H1 (cell line): ENCODE results near the gene PRSS53. TPM values are rescaled to one million over a fixed set of nuclear protein-coding genes. Genes with fewer than 3 reads are reported as not detected.

Source experiments
- CTCF ChIA-PET: fragments of 300-600 bp; sonication (Branson Sonifier 250); formaldehyde crosslinking; loops from one replicate; lab custom pipeline; 2021; ENCODE audit not compliant: partially characterized antibody; lab: Charles Lee
- POLR2A ChIA-PET: fragments of 300-600 bp; sonication (Branson Sonifier 250); formaldehyde crosslinking; loops from one replicate; lab custom pipeline; 2021; ENCODE audit warnings: inconsistent platforms; ENCODE audit not compliant: partially characterized antibody; lab: Charles Lee
- DNase-seq, 2 experiments: peaks; one replicate each; pipeline versions ENCODE4 v3.0.0 to v3.0.0-alpha.2; 2010 to 2022; ENCODE audit warnings: low spot score in 2 of 2, low read depth in 1 of 2, mixed read lengths in 1 of 2
- FAIRE-seq: peaks from 2 replicates; lab custom pipeline; 2011; peaks lifted over from hg19 to GRCh38; lab: Jason Lieb, UNC
- H2AFZ ChIP-seq: 2 replicates; pipeline ENCODE4 v1.8.1; 2012; ENCODE audit warnings: low read length, inconsistent platforms
- H2AK5ac ChIP-seq: 2 replicates; pipeline ENCODE4 v1.6.1; 2013; ENCODE audit warnings: low read depth, low read length
- H2BK120ac ChIP-seq: replicated peaks from 2 replicates; pipeline ENCODE3; 2013; ENCODE audit warnings: low read depth, low read length, inconsistent platforms
- H2BK12ac ChIP-seq: 2 replicates; pipeline ENCODE4 v1.6.1; 2013; ENCODE audit warnings: low read depth, low read length
- H2BK15ac ChIP-seq: 2 replicates; pipeline ENCODE4 v1.6.1; 2013; ENCODE audit warnings: low read length
- H2BK20ac ChIP-seq: 2 replicates; pipeline ENCODE4 v1.6.1; 2013; ENCODE audit warnings: low read length
- H2BK5ac ChIP-seq: 2 replicates; pipeline ENCODE4 v1.6.1; 2013; ENCODE audit warnings: low read depth, low read length
- H3K14ac ChIP-seq: 2 replicates; pipeline ENCODE4 v1.6.1; 2013; ENCODE audit warnings: inconsistent platforms; ENCODE audit not compliant: insufficient read length
- H3K18ac ChIP-seq: 2 replicates; pipeline ENCODE4 v1.6.1; 2013; ENCODE audit warnings: low read length; ENCODE audit errors: extremely low read depth
- H3K23ac ChIP-seq: 2 replicates; pipeline ENCODE4 v1.6.1; 2013; ENCODE audit warnings: inconsistent platforms; ENCODE audit not compliant: insufficient read length
- H3K23me2 ChIP-seq: 2 replicates; pipeline ENCODE4 v1.6.1; 2013; ENCODE audit warnings: low read depth, low read length
- H3K27ac ChIP-seq: 2 replicates; pipeline ENCODE4 v1.6.1; 2011; ENCODE audit warnings: low read depth, low read length, inconsistent platforms
- H3K27me3 ChIP-seq, 4 experiments: replicated peaks in 1 of 4; 1 replicate in 1 of 4; 2 replicates in 3 of 4; pipeline versions ENCODE4 v1.6.1 to v1.8.1; 2011 to 2013; ENCODE audit warnings: low read length in 3 of 4, mild to moderate bottlenecking in 3 of 4, inconsistent platforms in 2 of 4, mixed read lengths in 2 of 4, moderate library complexity in 1 of 4; ENCODE audit not compliant: control insufficient read depth in 3 of 4, insufficient read depth in 3 of 4; ENCODE audit errors: extremely low read depth in 1 of 4
- H3K36me3 ChIP-seq, 4 experiments: 2 replicates each; pipeline versions ENCODE4 v1.6.1 to v1.8.1; 2011 to 2013; ENCODE audit warnings: mild to moderate bottlenecking in 4 of 4, low read length in 3 of 4, moderate library complexity in 2 of 4, control low read depth in 1 of 4, inconsistent platforms in 1 of 4; ENCODE audit not compliant: insufficient read depth in 4 of 4, control insufficient read depth in 2 of 4
- H3K4ac ChIP-seq: replicated peaks from 2 replicates; pipeline ENCODE3; 2013; ENCODE audit warnings: low read length, low read depth, mixed read lengths, inconsistent platforms; ENCODE audit not compliant: insufficient read length
- H3K4me1 ChIP-seq, 4 experiments: replicated peaks in 1 of 4; 1 replicate in 1 of 4; 2 replicates in 3 of 4; pipeline versions ENCODE4 v1.6.1 to v1.8.1; 2011 to 2013; ENCODE audit warnings: low read length in 3 of 4, inconsistent platforms in 2 of 4, mixed read lengths in 1 of 4; ENCODE audit not compliant: insufficient read depth in 4 of 4, control insufficient read depth in 3 of 4
- H3K4me2 ChIP-seq, 2 experiments: 2 replicates each; pipeline versions ENCODE4 v1.6.1 to v1.8.1; 2011 to 2013; ENCODE audit warnings: low read depth in 2 of 2, low read length in 2 of 2, control low read depth in 1 of 2, inconsistent platforms in 1 of 2, mild to moderate bottlenecking in 1 of 2; ENCODE audit not compliant: insufficient read depth in 1 of 2
- H3K4me3 ChIP-seq, 4 experiments: fragments of 200-600, 300-600 bp in 1 of 4; sonication (generic), shearing (Covaris generic), sonication (Bioruptor Twin) in 1 of 4; 2 replicates each; pipeline versions ENCODE4 v1.5.1 to v1.8.1; 2011 to 2016; ENCODE audit warnings: low read length in 4 of 4, low read depth in 3 of 4, control low read depth in 2 of 4, inconsistent platforms in 2 of 4, mild to moderate bottlenecking in 2 of 4, mixed read lengths in 1 of 4, moderate library complexity in 1 of 4; ENCODE audit not compliant: insufficient read depth in 2 of 4; ENCODE audit errors: extremely low read depth in 1 of 4
- H3K56ac ChIP-seq: replicated peaks from 2 replicates; pipeline ENCODE3; 2013; ENCODE audit warnings: low read depth, mild to moderate bottlenecking, mixed read lengths, low read length, inconsistent platforms; ENCODE audit not compliant: insufficient read length
- H3K79me1 ChIP-seq: 2 replicates; pipeline ENCODE4 v1.6.1; 2013; ENCODE audit warnings: low read depth, low read length, control low read depth
- H3K79me2 ChIP-seq, 2 experiments: 2 replicates each; pipeline versions ENCODE4 v1.6.1 to v1.8.1; 2012 to 2013; ENCODE audit warnings: low read length in 2 of 2, mild to moderate bottlenecking in 2 of 2, inconsistent platforms in 1 of 2; ENCODE audit not compliant: insufficient read depth in 2 of 2, control insufficient read depth in 1 of 2
- H3K9ac ChIP-seq, 4 experiments: replicated peaks in 1 of 4; 1 replicate in 1 of 4; 2 replicates in 3 of 4; pipeline versions ENCODE4 v1.6.1 to v1.8.1; 2011 to 2013; ENCODE audit warnings: low read depth in 3 of 4, low read length in 3 of 4, control low read depth in 2 of 4, mild to moderate bottlenecking in 2 of 4, moderate library complexity in 2 of 4, inconsistent platforms in 1 of 4; ENCODE audit errors: extremely low read depth in 1 of 4
- H3K9me3 ChIP-seq, 2 experiments: 2 replicates each; pipeline versions ENCODE4 v1.6.1 to v1.8.1; 2012 to 2013; ENCODE audit warnings: mild to moderate bottlenecking in 2 of 2, moderate library complexity in 2 of 2, control low read depth in 1 of 2, inconsistent platforms in 1 of 2, low read depth in 1 of 2, low read length in 1 of 2, mixed read lengths in 1 of 2; ENCODE audit not compliant: insufficient read depth in 2 of 2
- H4K20me1 ChIP-seq, 2 experiments: replicated peaks in 1 of 2; 2 replicates each; pipeline versions ENCODE3 to v1.8.1; 2011 to 2013; ENCODE audit warnings: inconsistent platforms in 2 of 2, low read length in 2 of 2, mild to moderate bottlenecking in 1 of 2; ENCODE audit not compliant: insufficient read depth in 2 of 2, control insufficient read depth in 1 of 2
- H4K5ac ChIP-seq: 2 replicates; pipeline ENCODE4 v1.6.1; 2013; ENCODE audit warnings: low read length, low read depth, mixed read lengths, inconsistent platforms; ENCODE audit not compliant: insufficient read length
- H4K8ac ChIP-seq: 2 replicates; pipeline ENCODE4 v1.8.0; 2013; ENCODE audit warnings: mild to moderate bottlenecking, moderate library complexity, low read length, inconsistent platforms; ENCODE audit not compliant: insufficient read depth; ENCODE audit errors: extremely low read depth
- H4K91ac ChIP-seq: replicated peaks from 2 replicates; pipeline ENCODE3; 2013; ENCODE audit warnings: low read length, mixed read lengths, inconsistent platforms; ENCODE audit not compliant: insufficient read length
- POLR2AphosphoS5 ChIP-seq: IDR thresholded peaks from 2 replicates; pipeline ENCODE4 v1.6.1; 2011; ENCODE audit warnings: low read depth, low read length
- RBBP5 ChIP-seq: IDR thresholded peaks from 2 replicates; pipeline ENCODE4 v1.7.1; 2012; ENCODE audit warnings: low read depth, mild to moderate bottlenecking, inconsistent platforms, low read length, moderate library complexity, borderline replicate concordance
- SAP30 ChIP-seq: fragments of 300-600 bp; sonication (generic); IDR thresholded peaks from 2 replicates; pipeline ENCODE4 v1.7.1; 2012; ENCODE audit warnings: low read length, moderate library complexity, mild to moderate bottlenecking, inconsistent platforms; ENCODE audit not compliant: insufficient read depth, insufficient replicate concordance
- whole genome bisulfite sequencing, 2 experiments: shearing (Covaris generic) in 1 of 2; methylation state at CpG; one replicate each; pipeline versions ENCODE4 v1.1.6 to v1.1.7; 2013 to 2015; ENCODE audit warnings: low lambda C conversion rate in 2 of 2, mixed read lengths in 2 of 2, inconsistent platforms in 1 of 2, low coverage in 1 of 2, missing lambda C conversion rate in 1 of 2; ENCODE audit not compliant: insufficient replicate concordance in 2 of 2, insufficient coverage in 1 of 2, insufficient read length in 1 of 2; ENCODE audit errors: extremely low coverage in 1 of 2, missing lambda C conversion rate in 1 of 2; 5-methylcytosine and 5-hydroxymethylcytosine counted together
- polyA plus RNA-seq, 7 experiments: library from polyadenylated mRNA; depleted of rRNA in 3 of 7; stranded (reverse) in 5 of 7; unstranded in 2 of 7; fragments of >200 nt in 5 of 7; fragments of 200-250 nt in 2 of 7; gene quantifications; 1 replicate in 5 of 7; 2 replicates in 1 of 7; 4 replicates in 1 of 7; pipeline versions ENCODE4 v1.2.1 to v1.2.3, GENCODE V29; 2011 to 2013; ENCODE audit warnings: missing spikeins in 2 of 7, mixed read lengths in 2 of 7
- total RNA-seq: library from RNA; stranded (reverse); fragmentation: NEBNext Ultra II Directional; extraction: Animal tissue kit (Norgen Biotek cat#: 25700); gene quantifications from 2 replicates; pipeline ENCODE4 v1.2.1, GENCODE V29; 2021
- TF ChIP-seq, protein P1 (sequence below), 3 experiments: IDR thresholded peaks; 1 replicate in 2 of 3; 2 replicates in 1 of 3; pipeline versions ENCODE4 v1.5.1 to v1.6.1; 2011; ENCODE audit warnings: low read length in 3 of 3, mild to moderate bottlenecking in 3 of 3, inconsistent platforms in 2 of 3, low read depth in 1 of 3, moderate library complexity in 1 of 3; ENCODE audit not compliant: insufficient read depth in 1 of 3; ENCODE audit errors: control extremely low read depth in 1 of 3

Gene PRSS53
- total and polyA plus RNA-seq, 2 of the 8 experiments (the other 6 are each of a cell fraction or from before 2014, with no cell fraction given) = 1.7 to 2.6 TPM

GRCh38 chr16:31074814-31075183, 13.9 kb downstream of the PRSS53 start:
- no peak overlapping the region for H4K91ac ChIP-seq
- no peak for TF ChIP-seq RBBP5
- TF ChIP-seq POLR2AphosphoS5 = peak; percentile 21; the same call in 1 of the 2 replicates
- peak; percentile 44 for TF ChIP-seq SAP30
- TF ChIP-seq, protein P1, sequence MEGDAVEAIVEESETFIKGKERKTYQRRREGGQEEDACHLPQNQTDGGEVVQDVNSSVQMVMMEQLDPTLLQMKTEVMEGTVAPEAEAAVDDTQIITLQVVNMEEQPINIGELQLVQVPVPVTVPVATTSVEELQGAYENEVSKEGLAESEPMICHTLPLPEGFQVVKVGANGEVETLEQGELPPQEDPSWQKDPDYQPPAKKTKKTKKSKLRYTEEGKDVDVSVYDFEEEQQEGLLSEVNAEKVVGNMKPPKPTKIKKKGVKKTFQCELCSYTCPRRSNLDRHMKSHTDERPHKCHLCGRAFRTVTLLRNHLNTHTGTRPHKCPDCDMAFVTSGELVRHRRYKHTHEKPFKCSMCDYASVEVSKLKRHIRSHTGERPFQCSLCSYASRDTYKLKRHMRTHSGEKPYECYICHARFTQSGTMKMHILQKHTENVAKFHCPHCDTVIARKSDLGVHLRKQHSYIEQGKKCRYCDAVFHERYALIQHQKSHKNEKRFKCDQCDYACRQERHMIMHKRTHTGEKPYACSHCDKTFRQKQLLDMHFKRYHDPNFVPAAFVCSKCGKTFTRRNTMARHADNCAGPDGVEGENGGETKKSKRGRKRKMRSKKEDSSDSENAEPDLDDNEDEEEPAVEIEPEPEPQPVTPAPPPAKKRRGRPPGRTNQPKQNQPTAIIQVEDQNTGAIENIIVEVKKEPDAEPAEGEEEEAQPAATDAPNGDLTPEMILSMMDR (IDR thresholded peaks at IDR 0.05; ENCODE audit: control extremely low read depth in 1 of 3, insufficient read depth in 1 of 3, low read depth in 1 of 3, low read length in 3 of 3) = peak in 1 of 3 experiments; percentile 20; a peak in 1 of 4 replicates
- peak overlapping the region; percentile 39 for H3K4ac ChIP-seq
- H2BK20ac ChIP-seq = no peak overlapping the region
- peaks cover 7% of the 10 kb centered on the region; the same call in 1 of the 2 replicates for H3K79me1 ChIP-seq
- H3K27me3 ChIP-seq = no peaks in the 10 kb centered on the region
- no peak overlapping the region for H2BK12ac ChIP-seq
- H2AK5ac ChIP-seq = no peak overlapping the region
- H3K4me3 ChIP-seq = peak overlapping the region; percentile 89 to 98 (median 90)
- peak overlapping the region; percentile 12 to 92 (median 82) for H3K9ac ChIP-seq
- peaks cover 0 to 1% (median 0%) of the 10 kb centered on the region in 4 experiments; a peak in 2 of 7 replicates for H3K4me1 ChIP-seq
- no peak overlapping the region for H2AFZ ChIP-seq
- peak overlapping the region; percentile 88 to 96 for H3K4me2 ChIP-seq
- 4% methylated on average over 7 of the region's 7 CpGs; no CpG with 5 or more reads in 1 of the 2 experiments for WGBS, 2 experiments
- H3K23me2 ChIP-seq = peaks cover 7% of the 10 kb centered on the region; the same call in 1 of the 2 replicates
- peaks cover 13 to 58% of the 10 kb centered on the region in 2 experiments for H3K79me2 ChIP-seq
- H2BK120ac ChIP-seq = no peak overlapping the region
- H3K27ac ChIP-seq = peak overlapping the region; percentile 82
- peaks cover 2 to 25% of the 10 kb centered on the region in 2 experiments for H4K20me1 ChIP-seq
- H2BK5ac ChIP-seq = no peak overlapping the region
- H3K14ac ChIP-seq = no peak overlapping the region
- H3K36me3 ChIP-seq = peaks cover 5 to 31% (median 23%) of the 10 kb centered on the region in 4 experiments; a peak in 7 of 8 replicates
- ChIA-PET POLR2A (interaction anchor here (0.9 to 4.9 kb wide), 19 partner anchors 10 to 119 kb away, joined by 3 to 34 read pairs (median 4); partner anchors contain the start of genes FUS, HSD3B7, KAT8 and PRSS8), CTCF (interaction anchor here (1.4 to 2.6 kb wide), 3 partner anchors 21 to 90 kb away, joined by 3 to 17 read pairs (median 7); partner anchors contain the start of gene HSD3B7)
- H4K5ac ChIP-seq = no peak overlapping the region
- no peak for FAIRE-seq
- no peak overlapping the region for H3K56ac ChIP-seq
- no peak for DNase-seq
- no peak overlapping the region for H3K18ac ChIP-seq
- no peaks in the 10 kb centered on the region for H3K9me3 ChIP-seq
- no peak overlapping the region for H3K23ac ChIP-seq
- no peak overlapping the region for H4K8ac ChIP-seq
- H2BK15ac ChIP-seq = no peak overlapping the region
